Uterus (tissue), 2 donors: ENCODE measurements around the gene SLC22A12.

Source experiments
- POLR2A ChIP-seq, 2 donors: fragments of 450-650 bp; IDR thresholded peaks; one replicate each; pipeline ENCODE4 v1.6.1; 2016; ENCODE audit warnings: antibody characterized with exemption in 2 of 2, mild to moderate bottlenecking in 1 of 2, moderate library complexity in 1 of 2
- TF ChIP-seq, protein P1 (sequence below), 4 experiments: fragments of 200-600 bp in 2 of 4; fragments of 450-650 bp in 2 of 4; sonication (generic) in 2 of 4; IDR thresholded peaks; one replicate each; pipeline ENCODE4 v1.5.1; 2016 to 2019; ENCODE audit warnings: antibody characterized with exemption in 4 of 4, mild to moderate bottlenecking in 2 of 4, moderate library complexity in 1 of 4

DNA sequence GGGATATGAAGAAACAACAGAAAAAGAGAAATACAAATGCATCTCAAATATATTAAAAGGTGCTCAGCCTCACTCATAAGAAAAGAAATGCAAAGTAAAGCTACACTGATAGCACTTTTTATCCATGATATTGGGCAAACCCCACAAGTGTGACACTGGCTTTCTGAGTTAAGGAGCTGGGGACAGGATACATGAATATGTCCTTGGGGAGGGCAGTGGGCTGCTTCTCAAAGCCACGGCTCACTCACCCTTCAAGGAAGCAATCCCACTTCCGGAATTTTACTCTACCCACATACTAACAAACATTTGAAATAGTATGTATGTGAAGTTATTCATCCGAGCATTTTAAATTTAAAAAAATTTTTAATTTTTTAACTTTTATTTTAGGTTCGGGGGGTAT is 41.1 kb upstream of the SLC22A12 start:
- TF ChIP-seq, protein P1, sequence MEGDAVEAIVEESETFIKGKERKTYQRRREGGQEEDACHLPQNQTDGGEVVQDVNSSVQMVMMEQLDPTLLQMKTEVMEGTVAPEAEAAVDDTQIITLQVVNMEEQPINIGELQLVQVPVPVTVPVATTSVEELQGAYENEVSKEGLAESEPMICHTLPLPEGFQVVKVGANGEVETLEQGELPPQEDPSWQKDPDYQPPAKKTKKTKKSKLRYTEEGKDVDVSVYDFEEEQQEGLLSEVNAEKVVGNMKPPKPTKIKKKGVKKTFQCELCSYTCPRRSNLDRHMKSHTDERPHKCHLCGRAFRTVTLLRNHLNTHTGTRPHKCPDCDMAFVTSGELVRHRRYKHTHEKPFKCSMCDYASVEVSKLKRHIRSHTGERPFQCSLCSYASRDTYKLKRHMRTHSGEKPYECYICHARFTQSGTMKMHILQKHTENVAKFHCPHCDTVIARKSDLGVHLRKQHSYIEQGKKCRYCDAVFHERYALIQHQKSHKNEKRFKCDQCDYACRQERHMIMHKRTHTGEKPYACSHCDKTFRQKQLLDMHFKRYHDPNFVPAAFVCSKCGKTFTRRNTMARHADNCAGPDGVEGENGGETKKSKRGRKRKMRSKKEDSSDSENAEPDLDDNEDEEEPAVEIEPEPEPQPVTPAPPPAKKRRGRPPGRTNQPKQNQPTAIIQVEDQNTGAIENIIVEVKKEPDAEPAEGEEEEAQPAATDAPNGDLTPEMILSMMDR (IDR thresholded peaks at IDR 0.05), result no peak
- TF ChIP-seq POLR2A (IDR thresholded peaks at IDR 0.05), result no peak
